Activated T-helper 1 cell treated with anti-CD3 and anti-CD28 coated beads, Interleukin-2, amount 50 U/mL, for 16 hours (primary cell): ENCODE results near the gene HOXC5.

ENCODE experiments used
- DNase-seq, 2 donors: peaks; one replicate each; pipeline ENCODE4 v3.0.0-alpha.2; 2020; ENCODE audit warnings: low read depth in 1 of 2, low spot score in 1 of 2

The HOXC5 gene

DNA sequence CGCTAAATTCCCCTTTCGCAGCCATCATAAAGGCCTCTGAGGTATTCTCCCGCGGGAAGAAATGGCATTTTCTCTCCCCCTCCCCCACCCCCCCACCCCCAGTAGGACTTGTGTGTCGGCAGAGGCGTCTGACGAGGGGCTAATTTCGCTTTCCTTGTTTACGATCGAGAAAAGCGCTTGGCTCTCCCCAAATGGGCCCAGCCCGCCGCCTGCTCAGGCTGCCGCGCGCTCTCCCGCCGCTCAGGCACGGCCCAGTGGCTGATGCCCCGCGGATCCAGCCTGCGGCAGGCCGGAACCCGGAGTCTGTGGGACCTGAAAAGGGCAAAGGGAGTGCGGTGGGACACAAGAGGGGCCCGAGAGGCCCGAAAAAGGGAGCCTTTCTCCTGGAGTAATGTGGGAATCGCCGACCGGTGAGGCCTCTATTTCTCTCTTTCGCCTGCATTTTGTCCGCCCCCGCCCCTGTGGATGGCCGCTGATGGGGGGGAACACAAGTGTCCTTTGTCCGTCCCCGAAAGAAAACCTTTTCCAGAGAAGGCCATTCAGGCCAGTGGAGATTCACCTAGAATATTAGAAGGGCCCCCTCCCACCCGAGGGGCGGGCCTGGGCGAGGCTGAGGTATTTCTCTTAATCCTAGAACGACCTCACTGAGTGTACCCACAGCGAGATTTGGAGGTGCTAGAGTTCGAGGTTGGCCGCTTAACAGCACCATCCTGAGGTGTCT is 13.6 kb upstream of the HOXC5 start:
- no peak for DNase-seq

DNA sequence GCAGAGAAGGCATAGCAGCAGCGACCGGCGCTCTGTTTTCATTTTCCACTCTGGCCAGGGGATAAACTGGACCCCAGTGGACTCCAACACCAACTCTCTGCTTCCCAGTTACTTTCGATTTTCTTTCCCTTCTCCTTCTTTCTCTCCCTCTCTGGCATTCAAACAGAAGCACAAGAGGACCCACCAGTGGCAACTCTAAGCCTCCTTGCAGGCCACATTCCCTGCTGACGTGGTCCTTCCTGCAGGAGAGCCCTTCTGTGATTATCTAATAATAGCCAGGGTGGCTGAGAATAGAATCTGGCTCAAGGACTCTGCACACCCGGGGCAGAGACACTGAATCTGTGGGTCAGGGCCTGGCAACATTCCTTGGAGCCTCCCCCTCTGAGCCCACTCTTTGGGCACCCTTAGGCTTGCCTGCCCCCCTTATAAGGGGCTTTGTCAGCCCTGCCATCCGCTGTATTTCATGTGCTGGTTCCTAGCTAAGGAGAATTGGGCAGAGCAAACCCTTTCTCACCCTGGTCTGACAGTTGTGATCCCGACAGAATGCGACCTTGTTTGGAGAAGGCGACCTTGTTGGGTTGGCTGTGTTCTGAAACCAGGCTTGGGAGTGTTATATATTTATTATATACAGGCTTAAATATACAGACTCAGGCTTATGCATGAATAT is 12.8 kb upstream of the HOXC5 start:
- DNase-seq = no peak

DNA sequence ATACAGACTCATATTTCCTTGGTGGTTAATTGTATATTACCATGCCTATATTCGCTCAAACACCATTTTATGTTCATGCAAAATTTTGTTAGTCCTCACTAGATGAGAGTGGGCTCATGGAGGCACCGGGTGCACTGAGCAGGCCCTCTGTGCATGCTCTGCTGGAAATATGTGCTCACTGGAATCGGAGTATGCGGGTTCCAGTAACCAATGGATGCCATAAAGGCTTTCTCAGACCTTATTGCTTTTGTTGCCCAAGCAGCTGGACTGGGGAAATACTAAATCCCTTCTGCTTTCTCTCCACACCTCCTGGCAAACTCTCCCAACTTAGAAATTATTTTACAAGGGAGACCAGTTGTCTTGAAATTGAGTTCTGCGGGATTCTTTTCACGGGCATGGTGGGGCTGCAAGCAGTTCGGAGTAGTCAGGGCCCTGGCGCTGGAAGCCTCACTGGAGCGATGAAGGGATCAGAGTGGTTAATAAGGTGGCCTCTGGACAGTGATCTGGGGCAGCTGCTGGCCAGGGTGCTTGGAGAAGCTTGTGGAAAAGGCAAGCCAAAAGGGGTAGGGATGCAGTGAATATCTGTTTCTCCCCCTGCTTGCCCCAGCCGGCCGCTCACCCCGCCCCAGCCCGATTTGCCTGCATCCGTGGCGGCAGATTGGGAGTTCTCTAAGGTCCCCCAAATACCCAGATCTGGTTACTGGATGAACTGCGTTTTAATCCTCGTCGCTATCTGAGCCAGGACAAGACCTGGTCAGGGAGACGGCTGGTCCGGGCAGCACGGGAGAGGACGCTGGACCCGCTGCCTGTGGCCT is 12.1 kb upstream of the HOXC5 start:
- DNase-seq = no peak

DNA sequence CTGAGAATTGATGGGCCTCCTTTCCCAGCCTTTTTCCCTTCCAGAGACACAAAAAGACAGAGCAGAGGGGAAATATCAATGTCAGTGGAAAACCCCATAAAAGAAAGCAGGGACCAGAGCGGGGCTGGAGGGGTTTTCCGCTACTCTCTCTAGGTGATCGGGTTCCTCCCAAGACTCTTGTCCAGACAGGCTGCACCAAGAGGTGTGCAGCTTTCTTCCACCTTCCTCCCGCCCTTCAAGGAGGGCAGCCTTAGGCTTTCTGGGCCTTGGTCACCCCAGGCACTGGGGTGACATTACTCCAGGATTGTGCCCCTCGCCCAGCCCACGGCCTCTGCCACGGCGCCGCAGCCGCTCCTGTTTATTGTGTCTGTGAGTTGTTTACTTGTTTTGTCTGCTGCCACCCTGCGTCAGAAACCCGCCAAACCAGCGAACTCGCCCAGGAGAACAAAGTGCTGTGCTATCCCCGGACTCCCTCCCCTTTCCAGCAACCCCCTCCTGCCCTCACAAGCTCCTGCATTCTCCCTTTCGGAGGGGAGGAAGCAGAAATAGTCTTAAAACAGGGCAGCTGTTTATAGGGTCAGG is 11.3 kb upstream of the HOXC5 start:
- no peak for DNase-seq

DNA sequence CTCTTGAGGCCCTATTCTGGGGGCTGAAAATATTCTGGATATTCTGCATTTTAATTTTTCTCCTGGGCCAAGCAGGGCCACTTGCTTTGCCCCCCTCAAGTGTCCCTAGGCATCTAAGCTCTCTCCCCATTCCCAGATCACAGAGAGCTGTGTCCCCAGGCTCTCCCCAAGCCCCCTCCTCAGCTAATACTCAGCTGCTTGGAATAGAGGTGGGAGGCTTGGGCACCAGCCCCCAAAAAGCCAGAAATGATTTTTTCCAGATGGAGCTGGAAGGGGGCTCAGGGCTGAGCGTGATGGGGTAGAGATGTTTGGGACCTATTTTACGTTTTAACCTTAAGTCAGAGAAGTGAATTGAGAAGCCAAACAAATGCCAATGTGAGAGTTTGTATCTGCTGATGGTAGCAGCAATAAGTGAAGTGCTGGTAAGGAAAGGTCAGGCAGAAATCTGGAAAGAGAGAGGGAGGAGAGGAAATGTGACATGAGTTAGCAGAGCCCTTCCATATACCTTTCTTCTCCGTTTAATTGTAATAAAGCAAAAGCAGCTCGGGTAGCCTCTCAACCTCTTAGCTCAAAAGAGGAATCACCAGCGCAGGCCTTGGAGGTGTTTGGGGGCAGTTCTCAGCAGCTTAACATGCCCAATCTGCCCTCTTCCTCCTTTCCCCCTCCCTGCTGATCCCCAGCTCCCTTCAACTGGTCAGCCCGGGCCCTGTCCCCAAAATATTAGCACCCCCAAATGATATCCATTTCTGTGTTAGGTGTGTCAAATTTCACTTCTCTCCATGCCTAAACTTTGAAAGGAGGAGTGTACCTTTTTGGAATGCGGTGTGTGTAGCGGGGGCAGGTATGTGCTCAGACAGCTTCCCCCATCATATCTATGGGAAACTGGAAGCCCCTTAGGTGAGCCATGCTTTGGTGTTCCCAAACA is 9.6 kb upstream of the HOXC5 start:
- no peak for DNase-seq

DNA sequence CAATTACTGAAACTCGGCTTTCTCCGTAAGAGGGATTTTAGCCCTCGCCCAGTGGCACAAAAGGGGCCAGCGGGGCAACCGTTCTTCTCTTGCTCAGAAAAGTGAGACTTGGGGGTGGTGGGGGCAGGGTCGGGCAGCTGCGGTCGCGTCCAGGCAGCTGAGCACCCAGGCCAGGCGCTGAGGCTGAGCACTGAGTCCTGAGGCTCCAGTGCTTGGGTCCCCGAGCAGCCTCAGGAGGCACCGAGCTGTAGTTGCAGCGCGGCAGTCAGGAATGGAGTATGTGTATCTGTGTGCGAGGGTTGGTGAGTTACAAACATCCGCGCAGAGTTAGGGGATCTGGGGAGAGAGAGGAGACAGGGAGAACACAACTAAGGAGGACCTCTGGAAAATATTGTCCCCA is 8.7 kb upstream of the HOXC5 start:
- DNase-seq = no peak

DNA sequence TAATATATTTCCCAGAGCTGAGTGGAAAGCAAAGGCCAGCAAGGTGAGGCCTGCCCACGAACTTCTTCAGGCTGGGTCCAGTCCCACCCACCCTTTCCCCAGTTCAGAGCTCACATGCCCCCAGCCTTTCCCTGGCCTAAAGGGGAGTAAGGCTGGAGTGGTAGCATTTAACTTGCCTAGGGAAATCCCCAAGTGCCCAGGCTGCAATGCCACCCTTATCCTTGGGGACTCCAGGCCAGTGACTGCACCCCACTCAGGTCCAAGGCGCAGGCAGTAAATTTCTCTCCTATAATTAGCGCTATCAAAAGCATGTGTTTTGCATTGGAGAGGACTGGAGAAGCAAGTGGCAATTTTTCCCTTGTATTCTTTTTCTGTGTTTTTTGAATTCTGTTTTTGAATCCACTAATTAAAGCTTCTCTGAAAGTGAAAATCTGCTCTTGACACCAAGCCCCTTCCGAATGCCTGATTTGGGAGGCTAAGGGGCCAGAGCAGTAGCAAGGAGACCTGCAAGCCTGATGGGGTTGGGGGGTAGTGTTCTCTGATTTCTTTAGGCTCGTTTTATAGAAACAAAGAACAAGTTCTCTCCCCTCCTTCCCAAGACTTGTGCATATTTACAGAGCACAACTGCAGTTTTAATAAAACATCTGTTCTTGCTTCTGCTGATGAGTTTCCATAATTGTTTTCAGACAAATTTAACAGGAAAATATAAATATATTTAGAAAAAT is 8.1 kb upstream of the HOXC5 start:
- DNase-seq = no peak

DNA sequence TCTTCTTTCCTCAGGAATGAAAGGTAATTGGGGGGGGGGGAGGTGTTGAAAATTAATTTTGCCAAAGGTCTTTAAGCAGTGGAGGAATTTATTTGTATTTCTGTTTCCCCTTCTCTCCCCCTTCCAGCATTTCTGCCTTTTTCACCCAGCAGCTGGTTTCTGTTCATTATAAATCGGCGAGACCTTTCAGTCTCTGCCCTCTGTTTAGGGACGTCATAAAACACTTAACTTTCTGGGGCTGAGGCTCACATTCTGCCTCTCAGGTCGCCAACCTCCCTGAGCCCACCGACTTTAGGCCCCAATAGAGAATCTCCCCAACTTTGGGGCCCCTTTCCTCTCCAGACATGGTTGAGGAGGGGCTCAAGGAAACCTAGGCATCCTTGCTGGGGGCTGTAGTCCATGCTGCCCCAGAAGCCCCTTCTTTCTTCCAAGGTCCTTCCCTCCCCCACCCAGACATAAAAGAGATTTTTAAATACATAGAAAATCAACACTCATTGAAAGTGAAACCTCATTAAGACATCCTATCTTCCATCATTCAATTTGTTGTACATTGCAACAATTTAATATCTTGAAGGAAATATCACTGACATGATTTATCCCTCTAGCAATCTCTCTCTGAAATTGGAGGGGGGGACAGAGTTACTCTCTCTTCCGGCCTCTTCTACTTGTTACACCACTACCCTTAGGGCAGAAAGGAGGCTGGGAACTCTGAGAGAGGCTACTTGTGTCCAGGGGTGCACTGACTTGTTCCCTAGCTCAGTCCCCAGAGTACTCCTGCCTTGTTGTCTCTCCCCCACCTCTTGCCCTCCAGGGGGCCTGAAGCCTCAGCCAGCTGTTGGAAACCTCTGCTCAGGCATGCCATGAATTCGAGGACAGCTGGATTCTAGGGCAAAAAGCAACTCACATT is 7.1 kb upstream of the HOXC5 start:
- DNase-seq = no peak

DNA sequence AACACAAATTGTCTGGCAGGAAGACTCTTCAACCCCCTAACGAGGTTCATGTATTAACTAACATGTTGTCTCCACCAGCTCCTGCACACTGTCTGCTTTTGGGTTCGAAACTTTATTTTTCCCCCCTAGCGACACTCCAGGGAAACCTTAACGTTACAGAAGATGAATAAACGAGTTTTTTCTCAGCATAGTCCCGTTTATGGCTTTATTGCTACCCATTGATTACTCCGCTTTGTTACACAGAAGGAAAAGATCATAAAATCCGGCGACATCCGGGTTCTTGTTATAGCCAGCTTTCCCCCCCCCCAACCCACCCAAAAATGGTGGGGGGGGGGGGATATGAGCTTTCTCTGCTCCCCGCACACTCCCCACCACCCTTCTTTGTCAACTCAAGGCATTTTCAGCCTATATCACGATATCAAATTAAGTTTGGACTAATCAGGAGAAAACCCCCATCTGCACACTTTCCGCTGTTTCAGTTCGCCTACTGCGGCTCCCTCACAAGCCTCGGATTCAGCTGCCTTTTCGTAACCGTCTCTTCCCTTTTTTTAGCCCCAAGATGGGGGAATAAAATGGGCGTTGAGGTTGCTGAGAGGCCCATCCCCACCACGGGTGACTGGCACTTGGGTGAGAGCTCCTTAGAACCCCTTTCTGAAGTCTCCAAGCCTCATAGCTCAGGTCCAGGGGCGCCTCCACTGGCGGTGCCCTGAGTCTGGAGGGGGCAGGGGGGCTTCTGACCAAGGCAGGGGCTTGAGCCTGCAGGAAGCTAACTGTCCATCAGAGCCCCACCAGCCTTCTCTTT is 6.0 kb upstream of the HOXC5 start:
- DNase-seq = no peak

DNA sequence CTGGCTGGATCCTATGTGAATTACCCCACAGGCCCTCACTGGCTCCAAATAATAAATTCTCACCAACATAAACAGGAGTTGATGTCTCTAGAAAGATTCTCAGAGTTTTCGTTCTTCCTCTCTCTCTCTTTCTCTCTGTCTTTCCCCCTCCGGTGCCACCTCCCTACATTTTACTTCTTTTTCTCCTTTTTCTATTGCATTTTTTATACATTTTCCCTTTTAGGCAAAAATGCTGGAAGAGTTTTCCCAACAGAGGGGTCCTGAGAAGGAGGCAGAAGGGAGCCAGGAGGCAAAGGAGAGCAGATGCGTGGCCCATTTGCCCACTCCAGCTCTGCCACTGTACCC is 5.4 kb upstream of the HOXC5 start:
- DNase-seq = no peak

DNA sequence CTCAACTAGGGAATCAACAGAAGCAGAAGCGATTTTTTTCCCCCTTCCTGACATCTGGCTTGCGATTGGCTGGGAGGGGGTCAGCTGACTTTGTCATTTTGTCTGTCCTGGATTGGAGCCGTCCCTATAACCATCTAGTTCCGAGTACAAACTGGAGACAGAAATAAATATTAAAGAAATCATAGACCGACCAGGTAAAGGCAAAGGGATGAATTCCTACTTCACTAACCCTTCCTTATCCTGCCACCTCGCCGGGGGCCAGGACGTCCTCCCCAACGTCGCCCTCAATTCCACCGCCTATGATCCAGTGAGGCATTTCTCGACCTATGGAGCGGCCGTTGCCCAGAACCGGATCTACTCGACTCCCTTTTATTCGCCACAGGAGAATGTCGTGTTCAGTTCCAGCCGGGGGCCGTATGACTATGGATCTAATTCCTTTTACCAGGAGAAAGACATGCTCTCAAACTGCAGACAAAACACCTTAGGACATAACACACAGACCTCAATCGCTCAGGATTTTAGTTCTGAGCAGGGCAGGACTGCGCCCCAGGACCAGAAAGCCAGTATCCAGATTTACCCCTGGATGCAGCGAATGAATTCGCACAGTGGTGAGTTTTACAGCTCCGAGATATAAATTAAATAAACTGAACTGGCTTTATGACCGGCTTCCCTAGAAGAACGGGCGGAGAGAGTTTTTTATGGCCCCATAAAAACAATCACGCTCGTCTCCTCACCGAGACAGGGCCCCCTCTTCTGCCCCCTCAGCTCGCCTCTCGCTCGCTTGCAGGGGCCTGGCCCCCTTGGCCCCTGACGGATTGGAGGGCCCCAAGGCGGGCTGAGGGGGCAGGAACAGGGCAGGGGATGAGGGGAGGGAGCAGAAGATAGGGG is 4.3 kb upstream of the HOXC5 start, which contains the start of gene HOXC6:
HOXC6 (plus strand) TSS at position 127 of the 888 bp plus-strand sequence; CDS start at position 209, 82 bp downstream.
- no peak for DNase-seq

DNA sequence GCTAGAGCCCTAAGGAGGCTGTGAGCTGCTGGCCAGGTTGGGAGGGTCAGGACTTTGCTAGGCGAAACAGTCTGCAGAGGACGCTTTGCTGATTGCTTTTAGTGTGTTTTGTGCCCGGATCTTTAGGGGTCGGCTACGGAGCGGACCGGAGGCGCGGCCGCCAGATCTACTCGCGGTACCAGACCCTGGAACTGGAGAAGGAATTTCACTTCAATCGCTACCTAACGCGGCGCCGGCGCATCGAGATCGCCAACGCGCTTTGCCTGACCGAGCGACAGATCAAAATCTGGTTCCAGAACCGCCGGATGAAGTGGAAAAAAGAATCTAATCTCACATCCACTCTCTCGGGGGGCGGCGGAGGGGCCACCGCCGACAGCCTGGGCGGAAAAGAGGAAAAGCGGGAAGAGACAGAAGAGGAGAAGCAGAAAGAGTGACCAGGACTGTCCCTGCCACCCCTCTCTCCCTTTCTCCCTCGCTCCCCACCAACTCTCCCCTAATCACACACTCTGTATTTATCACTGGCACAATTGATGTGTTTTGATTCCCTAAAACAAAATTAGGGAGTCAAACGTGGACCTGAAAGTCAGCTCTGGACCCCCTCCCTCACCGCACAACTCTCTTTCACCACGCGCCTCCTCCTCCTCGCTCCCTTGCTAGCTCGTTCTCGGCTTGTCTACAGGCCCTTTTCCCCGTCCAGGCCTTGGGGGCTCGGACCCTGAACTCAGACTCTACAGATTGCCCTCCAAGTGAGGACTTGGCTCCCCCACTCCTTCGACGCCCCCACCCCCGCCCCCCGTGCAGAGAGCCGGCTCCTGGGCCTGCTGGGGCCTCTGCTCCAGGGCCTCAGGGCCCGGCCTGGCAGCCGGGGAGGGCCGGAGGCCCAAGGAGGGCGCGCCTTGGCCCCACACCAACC is 3.1 kb upstream of the HOXC5 start:
- no peak for DNase-seq

DNA sequence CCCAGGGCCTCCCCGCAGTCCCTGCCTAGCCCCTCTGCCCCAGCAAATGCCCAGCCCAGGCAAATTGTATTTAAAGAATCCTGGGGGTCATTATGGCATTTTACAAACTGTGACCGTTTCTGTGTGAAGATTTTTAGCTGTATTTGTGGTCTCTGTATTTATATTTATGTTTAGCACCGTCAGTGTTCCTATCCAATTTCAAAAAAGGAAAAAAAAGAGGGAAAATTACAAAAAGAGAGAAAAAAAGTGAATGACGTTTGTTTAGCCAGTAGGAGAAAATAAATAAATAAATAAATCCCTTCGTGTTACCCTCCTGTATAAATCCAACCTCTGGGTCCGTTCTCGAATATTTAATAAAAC is 2.4 kb upstream of the HOXC5 start:
- no peak for DNase-seq

DNA sequence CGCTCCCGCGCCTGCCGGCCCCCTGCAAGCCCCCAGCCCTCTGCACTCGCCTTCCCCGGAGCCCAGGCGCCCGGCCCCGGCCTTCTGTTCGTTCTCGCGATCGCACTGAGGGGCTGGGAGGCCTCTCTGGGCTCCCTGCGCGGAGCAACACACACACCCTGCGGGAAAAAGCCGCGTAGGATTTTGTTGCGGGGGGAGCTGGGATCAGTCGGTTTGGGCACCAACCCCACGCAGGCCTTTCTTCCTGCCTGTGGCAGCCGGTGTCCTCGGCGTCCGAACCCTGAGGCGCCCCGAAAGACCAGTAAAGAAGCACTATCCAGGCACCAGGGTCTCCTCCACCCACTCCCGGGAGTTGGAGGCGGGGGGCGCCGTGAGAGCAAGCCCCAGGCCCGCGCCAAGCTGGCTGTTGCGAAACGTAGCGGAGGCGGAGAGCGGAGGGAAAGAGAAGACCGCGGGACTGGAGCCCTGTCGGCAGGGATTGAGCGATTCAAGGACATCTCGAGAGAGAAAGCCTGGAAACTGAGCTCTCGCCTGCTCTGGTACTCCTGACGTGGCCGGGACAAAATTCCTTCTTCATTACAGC is 1.9 kb upstream of the HOXC5 start:
- DNase-seq = no peak

DNA sequence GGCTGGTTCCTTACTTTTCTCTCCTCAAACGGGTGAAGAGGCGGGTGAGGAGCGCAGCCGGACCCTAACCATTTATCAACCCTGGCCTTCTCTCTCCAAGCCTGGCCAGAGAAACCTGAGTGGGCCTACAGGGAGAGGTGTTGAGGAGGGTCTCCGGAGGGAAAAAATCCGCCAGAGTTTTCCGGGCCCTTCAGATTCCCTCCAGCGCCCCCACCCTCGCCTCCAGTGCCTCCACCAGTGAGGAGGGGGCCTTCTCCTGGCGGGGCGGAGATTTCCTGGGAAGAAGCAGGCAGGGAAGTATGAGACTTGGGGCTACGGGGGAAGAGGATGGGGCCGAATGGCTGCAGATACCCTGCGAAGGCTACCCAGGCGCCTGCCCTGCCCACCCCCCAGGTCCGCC is 1.4 kb upstream of the HOXC5 start:
- DNase-seq = no peak

DNA sequence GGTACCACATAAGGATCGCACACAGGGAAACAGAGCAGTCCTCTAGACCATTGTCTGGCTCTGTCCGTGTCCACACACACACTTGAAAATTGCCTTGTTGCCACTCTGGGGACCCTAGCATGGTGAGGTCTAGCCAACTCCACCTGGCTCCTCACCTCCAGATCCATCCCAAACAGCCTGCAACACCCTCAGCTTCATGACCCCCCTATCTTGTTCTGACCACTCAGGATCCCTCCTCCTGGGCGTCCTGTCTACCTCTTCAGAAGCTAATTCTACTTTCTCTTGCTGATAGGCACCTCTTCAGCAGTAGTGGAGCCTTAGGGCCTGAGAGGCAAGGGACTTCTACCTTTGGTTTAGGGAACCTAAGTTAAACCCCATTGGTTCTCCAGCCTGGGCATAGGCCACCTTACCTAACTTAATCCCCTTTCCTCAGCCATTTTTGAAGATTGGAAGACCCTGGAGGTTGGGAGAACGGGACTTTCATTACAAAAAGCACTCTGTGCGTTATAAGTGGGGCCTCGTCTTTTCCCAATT is 697 bp upstream of the HOXC5 start:
- DNase-seq = no peak
